HepG2 (cell line): ENCODE measurements around the gene CTU2. TPM values are rescaled to one million over a fixed set of nuclear protein-coding genes. Genes with fewer than 3 reads are reported as not detected.
A peak's percentile ranks its signal among the peaks of the same experiment; 100 is the strongest.

Source experiments
- BRD4 ChIP-seq: sonication (generic); formaldehyde crosslinking; IDR thresholded peaks from 2 replicates; pipeline ENCODE4 v1.4.0; 2020; ENCODE audit warnings: missing genetic modification reagents
- JUND ChIP-seq: sonication (generic); formaldehyde crosslinking; IDR thresholded peaks from 2 replicates; pipeline ENCODE4 v1.8.0; 2022; ENCODE audit warnings: mild to moderate bottlenecking, missing genetic modification reagents
- KDM2A ChIP-seq: sonication (generic); formaldehyde crosslinking; IDR thresholded peaks from 2 replicates; pipeline ENCODE4 v1.4.0; 2020; ENCODE audit warnings: low read depth, missing genetic modification reagents, borderline replicate concordance
- RAD21 ChIP-seq: fragments of 450-650 bp; formaldehyde crosslinking; IDR thresholded peaks from 2 replicates; pipeline ENCODE4 v1.5.0; 2020; ENCODE audit warnings: mild to moderate bottlenecking
- STAG1 ChIP-seq: sonication (generic); formaldehyde crosslinking; IDR thresholded peaks from 2 replicates; pipeline ENCODE4 v1.4.0; 2020; ENCODE audit warnings: missing genetic modification reagents
- ZBTB21 ChIP-seq: sonication (generic); formaldehyde crosslinking; IDR thresholded peaks from 2 replicates; pipeline ENCODE4 v1.4.0; 2020; ENCODE audit warnings: missing genetic modification reagents
- ZNF263 ChIP-seq: sonication (generic); formaldehyde crosslinking; IDR thresholded peaks from 2 replicates; pipeline ENCODE4 v1.4.0; 2020; ENCODE audit warnings: missing genetic modification reagents
- ZNF274 ChIP-seq: sonication (generic); formaldehyde crosslinking; IDR thresholded peaks from 2 replicates; pipeline ENCODE4 v1.5.1; 2020; ENCODE audit warnings: mild to moderate bottlenecking, missing genetic modification reagents
- ZNF468 ChIP-seq: sonication (generic); formaldehyde crosslinking; IDR thresholded peaks from 2 replicates; pipeline ENCODE4 v1.8.0; 2022; ENCODE audit warnings: mild to moderate bottlenecking, moderate library complexity, missing genetic modification reagents
- ZNF7 ChIP-seq: IDR thresholded peaks from 2 replicates; pipeline ENCODE4 v1.6.1; 2016; ENCODE audit warnings: missing biosample characterization, missing genetic modification reagents
- polyA plus RNA-seq, 8 experiments: library from polyadenylated mRNA; depleted of rRNA in 3 of 8; stranded (reverse) in 7 of 8; unstranded in 1 of 8; fragments of >200 nt; fragmentation: Illumina TruSeq in 4 of 8; extraction: Trizol in 4 of 8; gene quantifications; 2 replicates each; pipeline versions ENCODE4 v1.2.1 to v1.2.3, GENCODE V29; 2011 to 2016; ENCODE audit warnings: low read depth in 4 of 8, missing spikeins in 1 of 8, mixed read lengths in 1 of 8; ENCODE audit not compliant: insufficient read depth in 1 of 8
- total RNA-seq, 5 experiments: library from RNA; depleted of rRNA; stranded (reverse); fragments of >200 nt; fragmentation: Illumina TruSeq; extraction: Trizol; gene quantifications; 2 replicates each; pipeline ENCODE4 v1.2.3, GENCODE V29; 2016; ENCODE audit warnings: low read depth in 1 of 5
- TF ChIP-seq, protein P1 (sequence below), 2 experiments: sonication (generic) in 1 of 2; formaldehyde crosslinking in 1 of 2; IDR thresholded peaks; 2 replicates each; pipeline versions ENCODE4 v1.5.1 to v1.6.1; 2011 to 2020; ENCODE audit warnings: borderline replicate concordance in 1 of 2, low read depth in 1 of 2, low read length in 1 of 2, mild to moderate bottlenecking in 1 of 2, missing genetic modification reagents in 1 of 2, moderate library complexity in 1 of 2
- TF ChIP-seq, protein P2 (sequence below): sonication (generic); formaldehyde crosslinking; IDR thresholded peaks from 2 replicates; pipeline ENCODE4 v1.8.0; 2023; ENCODE audit warnings: mild to moderate bottlenecking, missing genetic modification reagents
- TF ChIP-seq, protein P3 (sequence below): sonication (generic); formaldehyde crosslinking; IDR thresholded peaks from 2 replicates; pipeline ENCODE4 v1.4.0; 2020; ENCODE audit warnings: missing genetic modification reagents, borderline replicate concordance
- TF ChIP-seq, protein P4 (sequence below): sonication (generic); IDR thresholded peaks from 2 replicates; pipeline ENCODE4 v1.6.1; 2016; ENCODE audit warnings: low read depth, borderline replicate concordance
- TF ChIP-seq, protein P5 (sequence below): sonication (generic); formaldehyde crosslinking; IDR thresholded peaks from 2 replicates; pipeline ENCODE4 v1.4.0; 2020; ENCODE audit warnings: missing genetic modification reagents

Gene CTU2
- total and polyA plus RNA-seq, 2 of the 13 experiments (the other 11 are each of a cell fraction or from before 2014, with no cell fraction given) = 13.3 to 21.9 TPM

DNA sequence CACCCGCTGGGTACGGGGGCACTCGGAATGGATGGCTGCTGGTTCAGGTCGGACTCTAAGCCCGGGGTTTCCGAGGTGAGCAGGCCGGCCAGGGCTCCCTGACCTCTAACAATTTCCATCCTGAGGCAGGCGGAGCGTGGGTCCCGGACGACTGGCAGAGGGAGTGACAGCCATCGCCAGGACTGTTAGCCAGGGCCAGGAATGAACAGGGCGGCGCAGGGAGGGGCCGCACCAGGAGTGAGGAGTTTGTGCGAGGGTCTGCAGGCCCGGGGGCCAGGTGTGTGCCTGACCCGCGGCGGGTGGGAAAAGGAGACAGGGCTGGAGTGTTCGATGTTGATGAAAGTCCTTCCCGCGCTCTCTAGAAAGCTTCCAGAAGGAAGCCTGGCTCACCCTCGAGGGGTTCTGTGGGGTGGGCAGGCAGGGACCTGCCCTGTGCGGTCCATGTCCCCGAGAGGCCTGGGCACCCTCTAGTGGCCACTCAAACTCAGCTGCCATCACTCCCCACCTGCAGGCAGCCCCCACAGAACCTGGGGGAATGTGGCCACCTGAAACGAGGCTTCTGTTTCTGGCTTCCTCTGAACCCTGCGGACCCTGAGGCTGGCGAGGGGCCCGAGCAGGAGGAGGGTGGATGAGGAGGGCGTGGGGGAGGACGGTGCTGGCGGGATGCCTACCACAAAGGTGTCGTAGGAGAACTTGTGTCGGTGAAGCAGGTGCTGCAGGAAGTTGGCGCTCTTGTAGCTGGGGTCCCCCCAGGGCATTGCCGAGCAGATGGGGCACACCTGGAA lies 8.3 kb upstream of the CTU2 start (continued):
- TF ChIP-seq, protein P1, sequence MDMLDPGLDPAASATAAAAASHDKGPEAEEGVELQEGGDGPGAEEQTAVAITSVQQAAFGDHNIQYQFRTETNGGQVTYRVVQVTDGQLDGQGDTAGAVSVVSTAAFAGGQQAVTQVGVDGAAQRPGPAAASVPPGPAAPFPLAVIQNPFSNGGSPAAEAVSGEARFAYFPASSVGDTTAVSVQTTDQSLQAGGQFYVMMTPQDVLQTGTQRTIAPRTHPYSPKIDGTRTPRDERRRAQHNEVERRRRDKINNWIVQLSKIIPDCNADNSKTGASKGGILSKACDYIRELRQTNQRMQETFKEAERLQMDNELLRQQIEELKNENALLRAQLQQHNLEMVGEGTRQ (IDR thresholded peaks at IDR 0.05; ENCODE audit: low read depth, low read length) = no peak
- TF ChIP-seq, protein P1 (CRISPR knock-in tag; IDR thresholded peaks at IDR 0.05; ENCODE audit: borderline replicate concordance) = no peak
- TF ChIP-seq ZNF263 = 0 out of 2 replicates have a peak, but pooled peaks have one; percentile 15
- no peak for TF ChIP-seq BRD4 (CRISPR knock-in tag)
- TF ChIP-seq, protein P2, sequence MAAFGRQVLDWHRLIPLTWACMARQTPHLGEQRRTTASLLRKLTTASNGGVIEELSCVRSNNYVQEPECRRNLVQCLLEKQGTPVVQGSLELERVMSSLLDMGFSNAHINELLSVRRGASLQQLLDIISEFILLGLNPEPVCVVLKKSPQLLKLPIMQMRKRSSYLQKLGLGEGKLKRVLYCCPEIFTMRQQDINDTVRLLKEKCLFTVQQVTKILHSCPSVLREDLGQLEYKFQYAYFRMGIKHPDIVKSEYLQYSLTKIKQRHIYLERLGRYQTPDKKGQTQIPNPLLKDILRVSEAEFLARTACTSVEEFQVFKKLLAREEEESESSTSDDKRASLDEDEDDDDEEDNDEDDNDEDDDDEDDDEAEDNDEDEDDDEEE (CRISPR knock-in tag) = no peak
- TF ChIP-seq ZNF274 (CRISPR knock-in tag) = 0 out of 2 replicates have a peak, but pooled peaks have one; percentile 10
- no peak for TF ChIP-seq JUND (CRISPR knock-in tag)
- TF ChIP-seq ZBTB21 (CRISPR knock-in tag) = no peak
- no peak for TF ChIP-seq ZNF468 (CRISPR knock-in tag)
- TF ChIP-seq RAD21 = peak; percentile 62
- TF ChIP-seq, protein P3, sequence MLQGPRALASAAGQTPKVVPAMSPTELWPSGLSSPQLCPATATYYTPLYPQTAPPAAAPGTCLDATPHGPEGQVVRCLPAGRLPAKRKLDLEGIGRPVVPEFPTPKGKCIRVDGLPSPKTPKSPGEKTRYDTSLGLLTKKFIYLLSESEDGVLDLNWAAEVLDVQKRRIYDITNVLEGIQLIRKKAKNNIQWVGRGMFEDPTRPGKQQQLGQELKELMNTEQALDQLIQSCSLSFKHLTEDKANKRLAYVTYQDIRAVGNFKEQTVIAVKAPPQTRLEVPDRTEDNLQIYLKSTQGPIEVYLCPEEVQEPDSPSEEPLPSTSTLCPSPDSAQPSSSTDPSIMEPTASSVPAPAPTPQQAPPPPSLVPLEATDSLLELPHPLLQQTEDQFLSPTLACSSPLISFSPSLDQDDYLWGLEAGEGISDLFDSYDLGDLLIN (CRISPR knock-in tag) = no peak
- TF ChIP-seq, protein P4, sequence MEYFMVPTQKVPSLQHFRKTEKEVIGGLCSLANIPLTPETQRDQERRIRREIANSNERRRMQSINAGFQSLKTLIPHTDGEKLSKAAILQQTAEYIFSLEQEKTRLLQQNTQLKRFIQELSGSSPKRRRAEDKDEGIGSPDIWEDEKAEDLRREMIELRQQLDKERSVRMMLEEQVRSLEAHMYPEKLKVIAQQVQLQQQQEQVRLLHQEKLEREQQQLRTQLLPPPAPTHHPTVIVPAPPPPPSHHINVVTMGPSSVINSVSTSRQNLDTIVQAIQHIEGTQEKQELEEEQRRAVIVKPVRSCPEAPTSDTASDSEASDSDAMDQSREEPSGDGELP = no peak
- TF ChIP-seq ZNF7 (CRISPR knock-in tag) = no peak
- TF ChIP-seq KDM2A = peak; percentile 41; the same call in 1 of the 2 replicates
- TF ChIP-seq, protein P5, sequence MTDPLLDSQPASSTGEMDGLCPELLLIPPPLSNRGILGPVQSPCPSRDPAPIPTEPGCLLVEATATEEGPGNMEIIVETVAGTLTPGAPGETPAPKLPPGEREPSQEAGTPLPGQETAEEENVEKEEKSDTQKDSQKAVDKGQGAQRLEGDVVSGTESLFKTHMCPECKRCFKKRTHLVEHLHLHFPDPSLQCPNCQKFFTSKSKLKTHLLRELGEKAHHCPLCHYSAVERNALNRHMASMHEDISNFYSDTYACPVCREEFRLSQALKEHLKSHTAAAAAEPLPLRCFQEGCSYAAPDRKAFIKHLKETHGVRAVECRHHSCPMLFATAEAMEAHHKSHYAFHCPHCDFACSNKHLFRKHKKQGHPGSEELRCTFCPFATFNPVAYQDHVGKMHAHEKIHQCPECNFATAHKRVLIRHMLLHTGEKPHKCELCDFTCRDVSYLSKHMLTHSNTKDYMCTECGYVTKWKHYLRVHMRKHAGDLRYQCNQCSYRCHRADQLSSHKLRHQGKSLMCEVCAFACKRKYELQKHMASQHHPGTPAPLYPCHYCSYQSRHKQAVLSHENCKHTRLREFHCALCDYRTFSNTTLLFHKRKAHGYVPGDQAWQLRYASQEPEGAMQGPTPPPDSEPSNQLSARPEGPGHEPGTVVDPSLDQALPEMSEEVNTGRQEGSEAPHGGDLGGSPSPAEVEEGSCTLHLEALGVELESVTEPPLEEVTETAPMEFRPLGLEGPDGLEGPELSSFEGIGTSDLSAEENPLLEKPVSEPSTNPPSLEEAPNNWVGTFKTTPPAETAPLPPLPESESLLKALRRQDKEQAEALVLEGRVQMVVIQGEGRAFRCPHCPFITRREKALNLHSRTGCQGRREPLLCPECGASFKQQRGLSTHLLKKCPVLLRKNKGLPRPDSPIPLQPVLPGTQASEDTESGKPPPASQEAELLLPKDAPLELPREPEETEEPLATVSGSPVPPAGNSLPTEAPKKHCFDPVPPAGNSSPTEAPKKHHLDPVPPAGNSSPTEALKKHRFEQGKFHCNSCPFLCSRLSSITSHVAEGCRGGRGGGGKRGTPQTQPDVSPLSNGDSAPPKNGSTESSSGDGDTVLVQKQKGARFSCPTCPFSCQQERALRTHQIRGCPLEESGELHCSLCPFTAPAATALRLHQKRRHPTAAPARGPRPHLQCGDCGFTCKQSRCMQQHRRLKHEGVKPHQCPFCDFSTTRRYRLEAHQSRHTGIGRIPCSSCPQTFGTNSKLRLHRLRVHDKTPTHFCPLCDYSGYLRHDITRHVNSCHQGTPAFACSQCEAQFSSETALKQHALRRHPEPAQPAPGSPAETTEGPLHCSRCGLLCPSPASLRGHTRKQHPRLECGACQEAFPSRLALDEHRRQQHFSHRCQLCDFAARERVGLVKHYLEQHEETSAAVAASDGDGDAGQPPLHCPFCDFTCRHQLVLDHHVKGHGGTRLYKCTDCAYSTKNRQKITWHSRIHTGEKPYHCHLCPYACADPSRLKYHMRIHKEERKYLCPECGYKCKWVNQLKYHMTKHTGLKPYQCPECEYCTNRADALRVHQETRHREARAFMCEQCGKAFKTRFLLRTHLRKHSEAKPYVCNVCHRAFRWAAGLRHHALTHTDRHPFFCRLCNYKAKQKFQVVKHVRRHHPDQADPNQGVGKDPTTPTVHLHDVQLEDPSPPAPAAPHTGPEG (CRISPR knock-in tag) = no peak
- peak; percentile 62 for TF ChIP-seq STAG1 (CRISPR knock-in tag)
